ENCODE results near the gene DDX39A.
"Not testable (repeated sequence)": the region's sequence is repeated elsewhere in the genome, so short reads cannot be mapped to it uniquely, and the experiment has no call there.

The DDX39A gene
- 114 to 464 (median 359) reads per million in 3 experiments for total RNA-seq

DNA sequence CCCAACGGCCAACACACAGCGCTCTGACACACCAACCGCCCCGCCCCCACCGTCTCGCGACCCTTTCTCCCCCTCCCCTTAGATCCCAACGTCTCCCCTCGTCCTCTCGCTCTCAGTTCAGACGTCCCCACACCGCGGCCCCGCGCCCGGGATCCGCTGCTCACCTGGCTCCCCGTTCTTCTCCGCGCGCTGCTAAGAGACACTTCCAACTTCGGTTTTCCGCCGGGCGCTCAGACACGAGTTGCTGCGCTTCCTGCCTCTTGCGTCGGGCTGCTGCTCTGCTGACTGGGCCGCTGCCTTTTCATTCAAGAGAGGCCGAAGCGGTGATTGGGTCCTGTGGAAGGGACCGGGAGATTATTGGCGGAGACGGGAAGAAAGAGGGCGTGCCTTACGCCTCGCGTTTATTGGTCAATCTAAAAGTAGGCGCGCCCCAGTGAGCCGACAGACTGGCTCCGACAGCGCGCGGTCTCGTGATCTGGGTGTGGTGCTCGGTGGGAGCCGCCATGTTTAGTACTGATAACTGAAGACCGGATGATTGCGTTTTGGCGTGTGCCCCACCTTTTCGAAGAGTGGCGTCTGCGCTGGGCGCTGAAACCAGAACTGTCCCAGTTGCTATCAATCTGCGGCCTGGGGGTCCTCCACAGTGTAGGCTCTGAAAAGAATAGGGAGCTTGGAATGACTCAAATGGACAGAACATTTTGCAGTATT is at the start of gene DDX39A:
Gene DDX39A (minus strand): TSS at position 236 of the 708 bp plus-strand sequence. CDS start 6,121 bp downstream, outside the sequence.
- DNase-seq, result peak; percentile 99

GRCh38 chr19:14467816-14468215 is 48.7 kb upstream of the DDX39A start:
- no peak for DNase-seq

DNA sequence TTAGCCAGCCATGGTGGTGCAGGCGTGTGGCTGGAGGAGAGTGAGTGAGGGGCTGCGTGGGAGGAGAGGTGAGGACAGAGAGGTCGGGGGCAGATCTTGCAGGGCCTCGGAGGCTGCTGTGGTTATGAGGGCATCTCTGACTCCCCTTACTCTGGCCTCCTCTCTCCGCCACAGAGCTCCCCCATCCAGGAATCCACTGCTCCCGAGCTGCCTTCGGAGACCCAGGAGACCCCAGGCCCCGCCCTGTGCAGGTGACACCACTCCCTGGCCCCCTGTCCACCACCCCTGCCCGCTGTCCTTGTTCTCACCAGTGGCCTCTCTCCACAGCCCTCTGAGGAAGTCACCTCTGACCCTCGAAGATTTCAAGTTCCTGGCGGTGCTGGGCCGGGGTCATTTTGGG is 48.2 kb upstream of the DDX39A start:
- DNase-seq, result no peak

- DNase-seq, result no peak
Measured at GRCh38 chr19:14463747-14464146, 44.6 kb upstream of the DDX39A start.

DNA sequence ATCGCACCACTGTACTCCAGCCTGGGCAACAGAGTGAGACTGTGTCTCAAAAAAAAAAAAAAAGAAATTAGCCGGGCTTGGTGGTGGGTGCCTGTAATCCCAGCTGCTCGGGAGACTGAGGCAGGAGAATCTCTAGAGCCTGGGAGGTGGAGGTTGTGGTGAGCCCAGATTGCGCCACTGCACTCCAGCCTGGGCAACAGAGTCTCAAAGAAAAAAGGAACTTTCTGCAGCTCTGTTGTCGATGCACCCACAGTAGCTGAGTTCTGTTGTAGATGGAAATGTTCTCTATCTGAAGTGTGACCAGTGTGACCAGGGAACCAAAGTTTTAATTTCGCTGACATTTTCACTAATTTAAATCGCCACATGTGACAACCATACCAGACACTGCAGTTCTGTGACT is 43.3 kb upstream of the DDX39A start:
- not testable (repeated sequence) for DNase-seq

- DNase-seq, result no peak
Measured at GRCh38 chr19:14460935-14461334, 41.8 kb upstream of the DDX39A start.

DNA sequence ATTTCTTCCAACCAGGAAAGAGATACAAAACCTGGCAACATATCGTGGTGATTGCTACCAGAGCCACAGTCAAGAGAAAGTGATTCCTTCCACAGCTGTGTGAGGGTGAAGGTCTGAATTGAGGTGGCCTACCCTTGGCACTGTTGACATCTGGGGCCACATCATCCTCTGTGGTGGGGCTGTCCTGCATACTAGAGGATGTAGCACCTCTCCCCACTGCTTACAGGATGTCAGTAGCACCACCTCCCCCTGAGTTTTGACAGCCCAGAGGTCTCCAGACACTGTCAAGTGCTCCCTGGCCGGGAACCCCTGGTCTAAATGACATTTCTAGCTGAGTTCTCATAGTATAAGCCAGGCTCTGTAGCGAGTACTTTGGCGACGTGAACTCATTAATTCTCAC is 40.6 kb upstream of the DDX39A start:
- DNase-seq, result no peak

DNA sequence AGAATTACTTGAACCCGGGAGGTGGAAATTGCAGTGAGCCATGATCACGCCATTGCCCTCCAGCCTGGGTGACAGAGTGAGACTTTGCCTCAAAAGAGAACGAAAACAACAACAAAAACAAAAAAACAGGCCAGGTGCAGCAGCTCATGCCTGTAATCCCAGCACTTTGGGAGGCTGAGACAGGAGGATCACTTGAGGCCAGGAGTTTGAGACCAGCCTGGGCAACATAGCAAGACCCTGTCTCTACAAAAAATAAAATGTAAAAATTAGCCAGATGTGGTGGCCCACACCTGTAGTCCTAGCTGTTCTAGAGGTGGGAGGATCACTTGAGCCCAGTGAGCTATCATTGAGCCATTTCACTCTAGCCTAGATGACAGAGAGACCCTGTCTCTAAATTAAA is 33.2 kb upstream of the DDX39A start:
- DNase-seq, result not testable (repeated sequence)

- DNase-seq, result no peak
Measured at GRCh38 chr19:14450876-14451275, 31.7 kb upstream of the DDX39A start.

GRCh38 chr19:14450168-14450874 is 31.2 kb upstream of the DDX39A start:
- DNase-seq, result peak; percentile 49

DNA sequence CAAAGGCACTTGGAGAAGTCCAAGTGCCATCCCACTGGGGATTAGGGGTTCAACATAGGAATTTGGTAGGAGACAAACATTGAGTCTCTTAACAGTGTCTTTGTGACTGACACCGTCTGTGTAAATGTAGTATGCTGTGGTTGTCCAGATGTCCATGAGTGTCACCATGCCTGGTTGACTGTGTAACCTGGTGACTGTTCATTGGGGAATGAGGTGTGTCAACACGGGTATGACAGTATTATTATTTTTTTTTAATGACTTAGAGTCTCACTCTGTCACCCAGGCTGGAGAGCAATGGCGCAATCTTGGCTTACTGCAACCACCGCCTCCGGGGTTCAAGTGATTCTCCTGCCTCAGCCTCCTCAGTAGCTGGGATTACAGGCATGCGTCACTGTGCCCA is 30.2 kb upstream of the DDX39A start:
- no peak for DNase-seq

DNA sequence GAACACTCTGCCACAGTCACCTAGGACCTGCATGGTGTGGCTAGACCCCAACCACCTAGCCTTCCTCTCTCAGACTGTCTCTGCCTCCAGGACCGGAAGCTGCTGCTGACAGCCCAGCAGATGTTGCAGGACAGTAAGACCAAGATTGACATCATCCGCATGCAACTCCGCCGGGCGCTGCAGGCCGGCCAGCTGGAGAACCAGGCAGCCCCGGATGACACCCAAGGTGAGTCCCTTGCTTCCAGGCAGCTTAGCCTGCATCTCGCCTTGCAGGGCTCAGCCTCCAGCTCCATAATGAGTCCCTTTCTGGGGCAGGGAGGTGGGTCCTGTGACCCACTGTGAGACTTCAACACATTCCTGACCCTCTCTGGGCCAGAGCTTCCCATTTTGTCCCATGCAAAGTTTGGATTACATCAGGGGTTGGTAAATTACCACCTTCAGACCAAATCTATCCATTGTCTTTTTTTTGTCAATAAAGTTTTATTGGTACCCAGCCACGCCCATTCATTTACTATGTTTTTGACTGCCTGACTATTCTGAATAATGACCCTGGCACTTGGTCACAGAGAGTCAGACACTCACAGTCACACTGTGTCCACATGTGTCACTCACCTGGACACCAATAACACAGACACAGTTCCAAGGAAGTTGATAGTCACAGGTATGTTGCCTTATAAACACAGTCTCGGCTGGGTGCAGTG is 27.3 kb upstream of the DDX39A start:
- no peak for DNase-seq

DNA sequence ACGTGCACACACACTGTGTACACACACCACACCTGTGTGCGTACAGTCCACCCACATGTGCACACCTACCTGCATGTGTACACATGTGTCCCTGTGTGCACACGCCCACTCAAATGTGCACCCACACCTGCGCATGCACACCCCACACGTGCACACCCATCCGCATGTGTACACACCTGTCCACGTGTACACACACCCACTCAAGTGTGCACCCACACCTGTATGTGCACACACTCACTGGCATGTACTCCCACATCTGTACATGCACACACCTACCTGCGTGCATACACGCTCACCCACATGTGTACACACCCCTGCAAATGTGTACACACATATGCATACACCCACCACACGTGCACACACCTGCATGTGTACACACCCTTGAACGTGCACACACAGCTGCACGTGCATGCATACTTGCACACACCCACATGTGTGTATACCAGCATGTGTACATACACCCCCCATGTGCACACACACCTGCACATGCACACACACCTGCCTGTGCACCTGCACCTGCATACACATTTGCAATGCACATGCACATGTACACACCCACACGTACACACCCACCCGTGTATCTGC is 24.6 kb upstream of the DDX39A start:
- DNase-seq, result no peak

DNA sequence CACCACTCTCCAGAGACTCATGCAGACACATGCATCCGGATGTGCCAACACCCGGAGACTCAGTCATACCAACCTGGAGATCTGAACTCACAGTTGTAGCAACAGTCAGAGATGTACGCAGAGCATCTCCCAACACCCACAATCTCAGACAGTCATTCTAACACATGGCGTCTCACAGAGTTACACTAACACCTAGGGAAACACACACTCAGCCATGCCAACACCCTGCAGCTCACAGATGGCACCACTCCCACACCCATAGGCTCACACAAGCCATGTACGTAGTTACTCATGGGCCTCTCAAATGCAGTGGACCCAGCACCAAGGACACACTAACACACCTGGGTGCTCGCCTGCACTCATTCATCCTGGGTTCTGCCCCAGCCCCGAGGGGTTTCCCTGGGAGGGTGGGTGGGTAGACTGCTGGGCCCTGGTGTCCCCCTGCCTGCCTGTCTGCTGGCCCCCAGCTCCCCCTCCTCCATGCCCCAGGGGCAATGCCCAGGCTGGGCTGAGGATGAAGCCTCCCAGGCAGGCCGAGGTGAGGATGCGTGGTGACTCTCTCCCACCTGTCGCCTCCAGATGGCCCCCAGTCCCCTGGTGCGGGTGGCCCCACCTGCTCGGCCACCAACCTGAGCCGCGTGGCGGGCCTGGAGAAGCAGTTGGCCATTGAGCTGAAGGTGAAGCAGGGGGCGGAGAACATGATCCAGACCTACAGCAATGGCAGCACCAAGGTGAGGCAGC is 23.9 kb upstream of the DDX39A start:
- DNase-seq, result no peak

DNA sequence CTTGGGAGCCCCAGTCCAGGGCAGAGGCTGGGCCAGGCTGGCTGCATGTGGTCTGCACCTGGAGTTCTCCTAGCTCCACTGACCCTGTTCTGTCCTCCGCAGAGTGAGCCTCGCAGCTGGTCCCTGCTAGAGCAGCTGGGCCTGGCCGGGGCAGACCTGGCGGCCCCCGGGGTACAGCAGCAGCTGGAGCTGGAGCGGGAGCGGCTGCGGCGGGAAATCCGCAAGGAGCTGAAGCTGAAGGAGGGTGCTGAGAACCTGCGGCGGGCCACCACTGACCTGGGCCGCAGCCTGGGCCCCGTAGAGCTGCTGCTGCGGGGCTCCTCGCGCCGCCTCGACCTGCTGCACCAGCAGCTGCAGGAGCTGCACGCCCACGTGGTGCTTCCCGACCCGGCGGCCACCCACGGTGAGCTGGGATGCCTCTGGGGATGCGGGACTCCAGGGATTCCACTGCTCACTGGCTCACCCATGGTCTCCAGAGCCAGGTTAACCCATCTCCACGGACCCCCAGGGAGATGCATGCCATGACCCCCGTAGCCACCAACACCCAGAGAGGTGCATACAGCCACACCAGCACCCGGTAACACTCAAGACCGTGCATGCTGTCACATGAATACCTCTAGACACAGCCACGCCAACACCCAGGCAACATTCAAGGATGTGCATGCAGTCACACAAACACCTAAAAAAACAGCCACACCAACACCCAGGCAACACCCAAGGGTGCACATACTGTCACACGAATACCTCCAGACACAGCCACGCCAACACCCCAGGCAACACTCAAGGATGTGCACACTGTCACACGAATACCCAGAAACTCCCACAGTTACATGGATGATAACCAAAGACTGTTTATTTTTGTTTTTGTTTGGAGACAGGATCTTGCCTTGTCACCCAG is 22.1 kb upstream of the DDX39A start:
- no peak for DNase-seq

GRCh38 chr19:14440049-14440448 is 20.9 kb upstream of the DDX39A start:
- DNase-seq, result peak; percentile 75

GRCh38 chr19:14439014-14439413 is 19.9 kb upstream of the DDX39A start:
- DNase-seq, result no peak

GRCh38 chr19:14437578-14438140 is 18.5 kb upstream of the DDX39A start:
- no peak for DNase-seq

- DNase-seq, result no peak
Measured at GRCh38 chr19:14435320-14436050, 16.3 kb upstream of the DDX39A start.

DNA sequence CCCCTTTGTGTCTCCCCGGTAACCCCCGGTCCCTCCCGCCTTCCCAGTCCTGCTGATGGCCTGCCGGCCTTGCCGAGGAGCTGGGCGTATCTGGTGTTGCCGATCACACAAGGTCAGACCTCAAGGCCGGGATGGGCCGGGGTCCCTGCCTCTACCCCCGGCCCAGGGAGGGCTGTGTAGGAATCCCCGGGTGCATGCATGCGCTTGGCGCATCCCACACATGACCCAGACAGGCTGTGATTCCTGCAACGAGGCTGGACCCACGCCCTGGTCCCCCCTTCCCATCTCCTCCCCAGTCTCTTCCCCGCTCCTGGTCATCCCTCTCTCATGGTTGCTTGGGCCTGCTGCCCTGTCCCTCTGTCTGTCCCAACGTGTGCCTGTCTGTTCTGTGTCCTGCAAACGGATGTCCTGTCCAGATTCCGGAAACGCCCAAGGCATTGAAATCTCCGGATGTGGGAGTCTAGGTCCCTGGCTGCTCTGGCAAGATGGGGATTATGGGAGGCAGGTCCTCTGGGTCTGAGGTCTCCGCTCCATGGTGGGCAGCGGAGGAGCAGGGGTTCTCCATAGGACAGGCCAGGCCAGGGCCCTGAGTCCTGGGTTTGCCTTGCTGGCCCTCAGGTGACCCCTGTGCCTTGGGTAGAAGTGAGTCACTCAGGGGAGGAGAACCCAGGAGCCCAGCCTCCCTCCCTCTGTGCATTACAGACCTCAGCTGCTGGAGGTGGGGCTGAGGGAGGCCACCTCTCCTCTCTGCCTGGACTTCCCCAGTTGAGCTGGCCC is 15.6 kb upstream of the DDX39A start:
- DNase-seq, result no peak
